Breast epithelium (tissue), 3 donors: ENCODE data around the gene PCBP3.

Source experiments
- POLR2A ChIP-seq: fragments of 450-650 bp; IDR thresholded peaks from one replicate; pipeline ENCODE4 v1.6.1; 2016; ENCODE audit warnings: antibody characterized with exemption, mild to moderate bottlenecking, moderate library complexity
- POLR2AphosphoS5 ChIP-seq, 3 donors: sonication (generic); formaldehyde crosslinking; IDR thresholded peaks; one replicate each; pipeline ENCODE4 v1.6.1; 2017; ENCODE audit warnings: antibody characterized with exemption in 3 of 3
- TF ChIP-seq, protein P1 (sequence below), 3 donors: fragments of 450-650 bp; IDR thresholded peaks; one replicate each; pipeline ENCODE4 v1.5.1; 2016 to 2017; ENCODE audit warnings: antibody characterized with exemption in 3 of 3, mild to moderate bottlenecking in 3 of 3, moderate library complexity in 3 of 3

DNA sequence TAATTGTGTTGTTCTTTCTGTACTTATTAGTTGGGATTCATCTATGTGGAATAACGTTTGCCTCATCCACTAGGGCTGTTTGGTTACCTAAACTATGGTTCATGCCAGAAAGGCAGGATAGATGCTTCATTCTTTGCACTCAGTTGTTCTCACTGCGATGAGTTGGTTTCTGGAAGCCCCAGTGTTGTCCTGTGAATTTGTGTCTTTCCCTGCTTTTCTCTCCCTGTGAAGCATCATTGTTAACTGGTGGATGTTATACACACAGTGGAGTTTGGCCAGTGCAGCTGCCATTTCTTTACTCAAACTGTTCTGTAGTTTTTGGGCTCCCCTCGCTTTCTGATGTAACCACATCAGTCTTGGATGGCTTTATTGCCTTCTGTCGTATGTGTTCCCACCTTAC, 194.4 kb downstream of the PCBP3 start:
- TF ChIP-seq, protein P1, sequence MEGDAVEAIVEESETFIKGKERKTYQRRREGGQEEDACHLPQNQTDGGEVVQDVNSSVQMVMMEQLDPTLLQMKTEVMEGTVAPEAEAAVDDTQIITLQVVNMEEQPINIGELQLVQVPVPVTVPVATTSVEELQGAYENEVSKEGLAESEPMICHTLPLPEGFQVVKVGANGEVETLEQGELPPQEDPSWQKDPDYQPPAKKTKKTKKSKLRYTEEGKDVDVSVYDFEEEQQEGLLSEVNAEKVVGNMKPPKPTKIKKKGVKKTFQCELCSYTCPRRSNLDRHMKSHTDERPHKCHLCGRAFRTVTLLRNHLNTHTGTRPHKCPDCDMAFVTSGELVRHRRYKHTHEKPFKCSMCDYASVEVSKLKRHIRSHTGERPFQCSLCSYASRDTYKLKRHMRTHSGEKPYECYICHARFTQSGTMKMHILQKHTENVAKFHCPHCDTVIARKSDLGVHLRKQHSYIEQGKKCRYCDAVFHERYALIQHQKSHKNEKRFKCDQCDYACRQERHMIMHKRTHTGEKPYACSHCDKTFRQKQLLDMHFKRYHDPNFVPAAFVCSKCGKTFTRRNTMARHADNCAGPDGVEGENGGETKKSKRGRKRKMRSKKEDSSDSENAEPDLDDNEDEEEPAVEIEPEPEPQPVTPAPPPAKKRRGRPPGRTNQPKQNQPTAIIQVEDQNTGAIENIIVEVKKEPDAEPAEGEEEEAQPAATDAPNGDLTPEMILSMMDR (IDR thresholded peaks at IDR 0.05), result no peak
- TF ChIP-seq POLR2A, result no peak
- TF ChIP-seq POLR2AphosphoS5 (IDR thresholded peaks at IDR 0.05), result no peak
